ENCODE results near the gene LRP5.

The LRP5 gene

GRCh38 chr11:68303083-68303482 is 9.3 kb upstream of the LRP5 start:
- H3K4me3 ChIP-seq (ENCODE audit: low read depth, low read length) = no peak overlapping the region
- peak; percentile 46 for DNase-seq (ENCODE audit: low read depth)
- TF ChIP-seq CTCF (IDR thresholded peaks at IDR 0.05; ENCODE audit: low read depth, low read length) (no peak), MYC (IDR thresholded peaks at IDR 0.05; ENCODE audit: low read depth, low read length) (no peak), MAX (IDR thresholded peaks at IDR 0.05; ENCODE audit: low read depth, low read length) (no peak), POLR2A (IDR thresholded peaks at IDR 0.05; ENCODE audit: extremely low read depth, insufficient read length) (no peak)

GRCh38 chr11:68303982-68304780 is 8.2 kb upstream of the LRP5 start:
- DNase-seq (ENCODE audit: low read depth) = no peak
- H3K4me3 ChIP-seq (ENCODE audit: low read depth, low read length) = no peak overlapping the region
- no peak for TF ChIP-seq MYC (IDR thresholded peaks at IDR 0.05; ENCODE audit: low read depth, low read length)
- TF ChIP-seq POLR2A (IDR thresholded peaks at IDR 0.05; ENCODE audit: extremely low read depth, insufficient read length) = no peak
- TF ChIP-seq MAX (IDR thresholded peaks at IDR 0.05; ENCODE audit: low read depth, low read length) = no peak
- TF ChIP-seq CTCF (IDR thresholded peaks at IDR 0.05; ENCODE audit: low read depth, low read length) = no peak

- TF ChIP-seq MYC (IDR thresholded peaks at IDR 0.05; ENCODE audit: low read depth, low read length) = no peak
- TF ChIP-seq POLR2A (IDR thresholded peaks at IDR 0.05; ENCODE audit: extremely low read depth, insufficient read length) = no peak
- no peak for TF ChIP-seq MAX (IDR thresholded peaks at IDR 0.05; ENCODE audit: low read depth, low read length)
- no peak for TF ChIP-seq CTCF (IDR thresholded peaks at IDR 0.05; ENCODE audit: low read depth, low read length)
- no peak overlapping the region for H3K4me3 ChIP-seq (ENCODE audit: low read depth, low read length)
- no peak for DNase-seq (ENCODE audit: low read depth)
Observed at GRCh38 chr11:68306636-68307035, 5.8 kb upstream of the LRP5 start.

GRCh38 chr11:68308068-68308467 is 4.3 kb upstream of the LRP5 start:
- DNase-seq (ENCODE audit: low read depth) = no peak
- TF ChIP-seq CTCF (IDR thresholded peaks at IDR 0.05; ENCODE audit: low read depth, low read length) = no peak
- no peak for TF ChIP-seq MAX (IDR thresholded peaks at IDR 0.05; ENCODE audit: low read depth, low read length)
- no peak for TF ChIP-seq POLR2A (IDR thresholded peaks at IDR 0.05; ENCODE audit: extremely low read depth, insufficient read length)
- TF ChIP-seq MYC (IDR thresholded peaks at IDR 0.05; ENCODE audit: low read depth, low read length) = no peak
- no peak overlapping the region for H3K4me3 ChIP-seq (ENCODE audit: low read depth, low read length)

- TF ChIP-seq MAX (IDR thresholded peaks at IDR 0.05; ENCODE audit: low read depth, low read length) (no peak), MYC (IDR thresholded peaks at IDR 0.05; ENCODE audit: low read depth, low read length) (no peak), CTCF (IDR thresholded peaks at IDR 0.05; ENCODE audit: low read depth, low read length) (no peak), POLR2A (IDR thresholded peaks at IDR 0.05; ENCODE audit: extremely low read depth, insufficient read length) (no peak)
- no peak overlapping the region for H3K4me3 ChIP-seq (ENCODE audit: low read depth, low read length)
- DNase-seq (ENCODE audit: low read depth) = no peak
Observed at GRCh38 chr11:68309621-68310185, 2.7 kb upstream of the LRP5 start.
